H1 (cell line): ENCODE data around the gene KTN1. TPM values are rescaled to one million over a fixed set of nuclear protein-coding genes. Genes with fewer than 3 reads are reported as not detected.

ENCODE experiments used
- polyA plus RNA-seq, 7 experiments: library from polyadenylated mRNA; depleted of rRNA in 3 of 7; stranded (reverse) in 5 of 7; unstranded in 2 of 7; fragments of >200 nt in 5 of 7; fragments of 200-250 nt in 2 of 7; gene quantifications; 1 replicate in 5 of 7; 2 replicates in 1 of 7; 4 replicates in 1 of 7; pipeline versions ENCODE4 v1.2.1 to v1.2.3, GENCODE V29; 2011 to 2013; ENCODE audit warnings: missing spikeins in 2 of 7, mixed read lengths in 2 of 7
- small RNA-seq: library from polyadenylated mRNA; stranded (forward); fragments of <200 nt; extraction: miRNeasy Mini kit (QIAGEN cat#:217004); gene quantifications from one replicate; pipeline ENCODE3, GENCODE V24; 2013; ENCODE audit not compliant: insufficient read depth
- total RNA-seq: library from RNA; stranded (reverse); fragmentation: NEBNext Ultra II Directional; extraction: Animal tissue kit (Norgen Biotek cat#: 25700); gene quantifications from 2 replicates; pipeline ENCODE4 v1.2.1, GENCODE V29; 2021

Gene KTN1
- total and polyA plus RNA-seq, 2 of the 8 experiments (the other 6 are each of a cell fraction or from before 2014, with no cell fraction given): 15.4 to 151 TPM

Small RNA genes lying within 50 kb of the gene (small RNA-seq; reads per million reads assigned to genes)
- not detected for gene RF00019

Other genes with a start within 250 kb of the KTN1 start
- 10.8 and 12.2 TPM in 2 replicates for gene ATG14, start 168.4 kb upstream of the KTN1 start, total RNA-seq
- 4.0 and 4.9 TPM in 2 replicates for gene ATG14, start 168.4 kb upstream of the KTN1 start, polyA plus RNA-seq (2011; rRNA removed)
- not detected in 2 replicates for gene TBPL2, start 139.6 kb upstream of the KTN1 start, total RNA-seq
- gene TBPL2, start 139.6 kb upstream of the KTN1 start, polyA plus RNA-seq (2011; rRNA removed): 0.03 TPM in 1 of 2 replicates, not detected in the other